Measurements from ENCODE around the gene LIMK1.
A peak's percentile ranks its signal among the peaks of the same experiment; 100 is the strongest.
"Not testable (repeated sequence)": the region's sequence is repeated elsewhere in the genome, so short reads cannot be mapped to it uniquely, and the experiment has no call there.

LIMK1 gene

GRCh38 chr7:74149603-74150002 is 66.0 kb downstream of the LIMK1 start:
- no peak for TF ChIP-seq CTCF (IDR thresholded peaks at IDR 0.05; ENCODE audit: low read depth, low read length)
- H3K4me3 ChIP-seq (ENCODE audit: low read depth, low read length): no peak overlapping the region
- DNase-seq (ENCODE audit: low read depth, low spot score): no peak
- in situ Hi-C loops (cut with HindIII; ENCODE audit: low sequenced_read_pairs): no loop called here

- H3K4me3 ChIP-seq (ENCODE audit: low read depth, low read length): no peak overlapping the region
These were observed 70.1 kb downstream of the LIMK1 start for GRCh38 chr7:74153736-74154135.

GRCh38 chr7:74155810-74156395 is 72.3 kb downstream of the LIMK1 start:
- DNase-seq (ENCODE audit: low read depth, low spot score): no peak
- H3K4me3 ChIP-seq (ENCODE audit: low read depth, low read length): no peak overlapping the region
- in situ Hi-C loops (cut with HindIII; ENCODE audit: low sequenced_read_pairs): no loop called here
- TF ChIP-seq CTCF (IDR thresholded peaks at IDR 0.05; ENCODE audit: low read depth, low read length): no peak

More at GRCh38 chr7:74153736-74154135, 70.1 kb downstream of the LIMK1 start:
- no peak for DNase-seq (ENCODE audit: low read depth, low spot score)
- TF ChIP-seq CTCF (IDR thresholded peaks at IDR 0.05; ENCODE audit: low read depth, low read length): no peak
- in situ Hi-C loops (cut with HindIII; ENCODE audit: low sequenced_read_pairs): no loop called here

- TF ChIP-seq CTCF (IDR thresholded peaks at IDR 0.05; ENCODE audit: low read depth, low read length): no peak
- DNase-seq (ENCODE audit: low read depth, low spot score): no peak
- no peak overlapping the region for H3K4me3 ChIP-seq (ENCODE audit: low read depth, low read length)
- in situ Hi-C loops (cut with HindIII; ENCODE audit: low sequenced_read_pairs): no loop called here
These were observed 74.0 kb downstream of the LIMK1 start for GRCh38 chr7:74157605-74158004.

- H3K4me3 ChIP-seq (ENCODE audit: low read depth, low read length): no peak overlapping the region
- no peak for DNase-seq (ENCODE audit: low read depth, low spot score)
- TF ChIP-seq CTCF (IDR thresholded peaks at IDR 0.05; ENCODE audit: low read depth, low read length): peak; percentile 52
- in situ Hi-C loops (cut with HindIII; ENCODE audit: low sequenced_read_pairs): no loop called here
These were observed 81.4 kb downstream of the LIMK1 start for GRCh38 chr7:74164985-74165456.

GRCh38 chr7:74165867-74166593 is 82.4 kb downstream of the LIMK1 start:
- in situ Hi-C loops (cut with HindIII; ENCODE audit: low sequenced_read_pairs): no loop called here
- no peak for DNase-seq (ENCODE audit: low read depth, low spot score)
- no peak for TF ChIP-seq CTCF (IDR thresholded peaks at IDR 0.05; ENCODE audit: low read depth, low read length)
- no peak overlapping the region for H3K4me3 ChIP-seq (ENCODE audit: low read depth, low read length)

GRCh38 chr7:74167324-74167723 is 83.7 kb downstream of the LIMK1 start:
- H3K4me3 ChIP-seq (ENCODE audit: low read depth, low read length); DNase-seq (ENCODE audit: low read depth, low spot score); in situ Hi-C loops (cut with HindIII; ENCODE audit: low sequenced_read_pairs): not testable (repeated sequence)

All from astrocyte of the spinal cord (primary cell).